Ovary (tissue), 3 donors: ENCODE measurements around the gene CDKL5.

Experiments
- EP300 ChIP-seq: sonication (generic); formaldehyde crosslinking; IDR thresholded peaks from one replicate; pipeline ENCODE4 v1.6.1; 2017; ENCODE audit warnings: antibody characterized with exemption
- POLR2A ChIP-seq: fragments of 450-650 bp; IDR thresholded peaks from one replicate; pipeline ENCODE4 v1.6.1; 2017; ENCODE audit warnings: antibody characterized with exemption, mild to moderate bottlenecking, moderate library complexity
- TF ChIP-seq, protein P1 (sequence below), 3 donors: fragments of 450-650 bp in 2 of 3; fragments of 200-600 bp in 1 of 3; IDR thresholded peaks; one replicate each; pipeline versions ENCODE4 v1.5.1 to v1.8.0; 2016 to 2022; ENCODE audit warnings: antibody characterized with exemption in 3 of 3, mild to moderate bottlenecking in 1 of 3
- donor health status: DM: no; HTN: no; CAD: no.

DNA sequence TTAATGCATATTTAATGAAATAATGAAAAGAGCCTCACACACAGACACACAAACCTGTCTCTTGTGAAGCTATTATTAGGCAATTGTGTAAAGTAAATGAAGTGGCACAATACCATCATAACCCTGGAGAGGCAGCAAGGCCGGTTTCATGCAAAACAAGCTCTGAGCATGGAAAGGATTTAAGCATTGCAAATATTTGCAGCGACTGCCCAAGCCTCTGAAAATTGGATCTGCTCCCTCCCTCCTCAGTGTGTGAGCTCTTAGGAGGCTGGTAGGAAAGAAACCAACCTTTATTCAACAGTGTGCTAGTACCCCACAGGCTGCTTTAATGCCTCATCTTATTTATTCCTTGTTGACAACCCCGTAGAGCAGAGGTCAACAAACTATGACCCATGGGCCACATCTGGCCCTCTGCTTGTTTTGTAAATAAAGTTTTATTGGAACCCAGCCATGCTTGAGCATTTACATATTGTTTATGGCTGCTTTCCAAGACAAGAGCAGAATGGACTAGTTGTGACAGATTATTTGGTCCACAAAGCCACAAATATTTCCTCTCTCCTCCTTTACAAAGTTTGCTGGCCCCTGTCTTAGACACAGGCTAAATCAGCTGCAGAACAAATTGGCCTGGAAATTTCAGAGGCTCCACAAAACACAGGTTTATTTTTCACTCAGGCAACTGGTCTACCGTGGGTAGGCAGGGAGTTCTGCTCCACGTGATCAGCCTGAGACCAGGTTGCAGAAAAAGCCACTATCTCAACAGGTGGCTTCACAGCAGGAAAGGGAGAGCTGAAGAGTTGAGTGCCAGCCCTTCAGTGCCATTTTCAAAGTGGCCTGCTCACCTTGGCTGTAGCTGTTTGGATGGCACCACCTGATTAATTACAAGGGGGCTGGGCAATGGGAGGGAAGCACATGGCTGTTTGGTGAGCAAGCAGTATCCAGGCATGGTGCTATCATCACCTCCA is 229.7 kb downstream of the CDKL5 start:
- TF ChIP-seq POLR2A (no peak), EP300 (no peak)
- TF ChIP-seq, protein P1, sequence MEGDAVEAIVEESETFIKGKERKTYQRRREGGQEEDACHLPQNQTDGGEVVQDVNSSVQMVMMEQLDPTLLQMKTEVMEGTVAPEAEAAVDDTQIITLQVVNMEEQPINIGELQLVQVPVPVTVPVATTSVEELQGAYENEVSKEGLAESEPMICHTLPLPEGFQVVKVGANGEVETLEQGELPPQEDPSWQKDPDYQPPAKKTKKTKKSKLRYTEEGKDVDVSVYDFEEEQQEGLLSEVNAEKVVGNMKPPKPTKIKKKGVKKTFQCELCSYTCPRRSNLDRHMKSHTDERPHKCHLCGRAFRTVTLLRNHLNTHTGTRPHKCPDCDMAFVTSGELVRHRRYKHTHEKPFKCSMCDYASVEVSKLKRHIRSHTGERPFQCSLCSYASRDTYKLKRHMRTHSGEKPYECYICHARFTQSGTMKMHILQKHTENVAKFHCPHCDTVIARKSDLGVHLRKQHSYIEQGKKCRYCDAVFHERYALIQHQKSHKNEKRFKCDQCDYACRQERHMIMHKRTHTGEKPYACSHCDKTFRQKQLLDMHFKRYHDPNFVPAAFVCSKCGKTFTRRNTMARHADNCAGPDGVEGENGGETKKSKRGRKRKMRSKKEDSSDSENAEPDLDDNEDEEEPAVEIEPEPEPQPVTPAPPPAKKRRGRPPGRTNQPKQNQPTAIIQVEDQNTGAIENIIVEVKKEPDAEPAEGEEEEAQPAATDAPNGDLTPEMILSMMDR (IDR thresholded peaks at IDR 0.05): no peak
